Glomerular endothelial cell (primary cell): ENCODE data around the gene ZNF76. TPM values are rescaled to one million over a fixed set of nuclear protein-coding genes. Genes with fewer than 3 reads are reported as not detected.

Experiments
- DNase-seq: peaks from one replicate; pipeline ENCODE4 v3.0.0-alpha.2; 2011; ENCODE audit warnings: low read depth, low spot score; ENCODE audit errors: extremely low read depth
- total RNA-seq: library from RNA; depleted of rRNA; stranded (reverse); fragments of >200 nt; gene quantifications from 2 replicates; pipeline ENCODE4 v1.2.3, GENCODE V29; 2015

Gene ZNF76
- total RNA-seq = 19.2 and 20.8 TPM in 2 replicates

DNA sequence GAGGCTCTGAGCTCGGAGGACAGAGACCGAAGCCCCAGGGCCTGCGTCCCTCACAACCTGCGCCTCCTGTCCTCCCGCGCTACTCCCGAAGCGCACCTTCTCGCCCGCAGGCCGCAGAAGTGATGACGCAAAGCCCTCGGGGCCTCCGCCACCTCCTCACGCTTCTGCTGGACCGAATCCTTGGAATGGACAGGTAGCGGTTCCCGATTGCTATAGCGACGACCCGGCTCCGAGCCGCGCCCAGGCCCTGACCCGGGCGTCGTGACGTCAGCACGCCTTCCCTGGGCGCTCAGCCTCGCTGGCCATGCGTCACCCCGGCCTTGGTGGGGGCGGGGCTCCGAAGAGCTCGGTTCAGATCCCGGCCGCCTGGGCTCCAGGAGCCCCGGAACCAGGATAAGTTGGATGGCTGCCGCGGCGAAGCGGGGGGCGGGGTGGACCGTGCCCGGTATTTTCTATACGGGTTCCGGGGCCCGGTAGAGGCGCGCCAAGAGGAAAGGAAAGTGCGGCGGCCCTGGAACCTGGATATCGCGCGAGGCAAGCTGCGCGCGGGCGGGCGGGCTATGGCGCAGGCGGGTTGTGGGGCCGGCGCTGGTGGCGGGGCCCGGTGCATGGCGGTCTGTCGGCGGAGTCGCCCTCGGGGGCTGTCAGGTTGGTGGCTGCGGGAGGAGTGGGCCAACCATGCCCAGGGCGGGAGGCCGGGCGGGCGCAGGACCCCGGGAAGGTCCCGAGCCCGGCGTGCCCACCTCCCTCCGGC is at the start of gene ZNF76:
TSS of gene ZNF76 (plus strand) at position 542 of the 754 bp plus-strand sequence. CDS start 21,417 bp downstream, outside the sequence.
- DNase-seq = no peak

- DNase-seq = no peak
Observed at GRCh38 chr6:35213298-35213791, 46.2 kb upstream of the ZNF76 start.

GRCh38 chr6:35213824-35214756 is 45.4 kb upstream of the ZNF76 start, which contains the start of gene SCUBE3:
Gene SCUBE3 (plus strand): TSS chr6:35213956. CDS start chr6:35214419, 463 bp downstream.
- DNase-seq = no peak

DNA sequence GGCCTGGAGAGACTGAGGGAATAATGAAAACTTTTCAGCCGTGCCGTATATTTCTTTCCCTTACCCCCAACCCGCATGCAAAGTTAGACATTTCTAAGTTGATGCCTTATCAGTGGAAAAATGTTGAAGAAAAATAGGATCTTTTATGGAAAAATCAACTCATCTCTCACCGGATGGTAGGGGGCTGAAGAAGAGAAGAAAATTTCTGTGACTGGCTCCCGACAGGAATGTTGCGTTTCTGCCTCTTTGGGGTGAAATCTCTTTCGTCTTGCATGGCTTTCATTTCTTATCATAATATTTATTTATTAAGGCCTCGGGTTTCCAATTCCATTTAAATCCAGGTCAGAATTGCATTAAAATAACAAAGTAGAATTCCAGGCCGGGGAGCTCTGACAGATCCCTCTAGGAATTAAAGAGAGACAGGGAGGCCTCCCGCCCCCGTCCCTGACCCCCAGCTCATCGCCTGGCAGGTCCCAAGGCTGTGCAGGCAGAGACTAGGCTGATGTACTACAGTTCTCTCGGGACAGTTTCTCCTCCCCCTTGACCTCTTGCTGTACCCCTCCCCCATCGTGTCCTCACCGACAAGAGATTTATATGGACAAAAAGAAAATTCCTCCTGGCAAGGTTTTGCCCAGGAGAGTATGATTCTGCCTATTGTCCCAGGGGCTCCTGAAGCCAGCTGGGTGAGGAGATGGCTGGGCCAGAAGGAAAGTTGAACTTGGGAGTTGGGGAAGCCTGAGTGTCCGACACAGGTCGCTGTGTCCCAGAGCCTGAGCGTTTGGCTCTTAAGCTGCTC is 44.5 kb upstream of the ZNF76 start:
- no peak for DNase-seq

- DNase-seq = no peak
Observed at GRCh38 chr6:35215665-35216411, 43.7 kb upstream of the ZNF76 start.

DNA sequence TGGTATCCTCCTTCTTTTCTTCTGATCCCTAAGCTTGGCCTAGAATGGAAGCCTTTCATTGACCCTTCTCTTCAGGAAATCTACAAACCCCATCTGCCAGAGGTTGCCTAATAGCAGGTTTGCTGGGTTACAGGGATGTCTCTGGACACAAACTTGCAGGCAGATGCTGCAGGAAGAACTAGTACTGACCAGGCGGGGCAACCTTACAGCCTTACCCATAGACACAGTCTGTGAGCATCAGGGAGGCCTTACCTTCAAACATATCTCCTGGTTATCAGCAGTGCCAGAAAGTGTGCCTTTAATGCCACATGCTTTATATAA is 43.2 kb upstream of the ZNF76 start:
- no peak for DNase-seq

DNA sequence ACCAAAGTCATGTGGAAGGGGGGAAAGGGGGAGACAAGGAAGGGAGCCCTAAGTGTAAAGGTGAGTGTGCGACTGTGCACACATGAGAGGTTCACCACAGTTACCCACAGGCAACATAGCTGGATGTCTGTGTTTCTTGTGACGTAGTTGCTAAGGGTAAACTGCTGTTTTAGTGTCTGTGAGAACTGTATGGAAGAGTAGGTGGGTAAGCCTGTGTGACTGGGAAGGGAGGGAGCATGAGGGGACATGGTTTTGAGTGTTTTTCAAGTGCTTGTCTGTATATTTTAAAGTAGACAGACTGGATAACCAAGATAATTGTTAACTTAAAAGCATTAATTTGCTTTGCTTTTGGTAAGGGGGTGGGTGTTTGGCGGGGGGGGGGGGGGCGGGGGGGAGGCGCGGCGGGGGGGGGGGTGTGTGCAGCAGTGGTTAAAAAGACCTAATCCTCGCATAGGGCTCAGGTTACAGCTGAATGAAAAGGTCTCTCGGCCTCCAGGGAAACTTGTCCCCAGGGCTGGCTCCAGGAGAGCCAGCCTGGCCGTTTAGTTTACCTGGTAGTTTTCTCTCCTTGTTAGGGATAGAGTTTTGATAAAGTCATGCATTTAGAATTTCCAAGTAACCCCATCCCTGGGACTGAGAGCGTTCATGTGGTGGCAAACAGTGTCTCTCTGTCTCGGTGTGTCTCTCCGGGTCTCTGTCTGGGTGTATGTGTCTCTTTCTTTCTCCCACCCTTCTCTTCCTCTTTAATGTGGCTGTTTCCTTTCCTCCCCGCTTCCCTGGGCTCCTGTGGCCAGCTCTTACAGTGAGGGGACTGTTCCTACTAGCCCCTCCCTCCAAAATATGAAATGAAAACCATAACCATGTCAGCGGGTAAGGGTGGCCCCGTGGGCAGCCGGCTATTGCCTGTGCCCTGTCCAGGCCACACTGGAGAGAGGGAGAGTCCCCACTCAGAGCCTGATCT is 42.4 kb upstream of the ZNF76 start:
- no peak for DNase-seq

- no peak for DNase-seq
Observed at GRCh38 chr6:35218021-35218420, 41.5 kb upstream of the ZNF76 start.

DNA sequence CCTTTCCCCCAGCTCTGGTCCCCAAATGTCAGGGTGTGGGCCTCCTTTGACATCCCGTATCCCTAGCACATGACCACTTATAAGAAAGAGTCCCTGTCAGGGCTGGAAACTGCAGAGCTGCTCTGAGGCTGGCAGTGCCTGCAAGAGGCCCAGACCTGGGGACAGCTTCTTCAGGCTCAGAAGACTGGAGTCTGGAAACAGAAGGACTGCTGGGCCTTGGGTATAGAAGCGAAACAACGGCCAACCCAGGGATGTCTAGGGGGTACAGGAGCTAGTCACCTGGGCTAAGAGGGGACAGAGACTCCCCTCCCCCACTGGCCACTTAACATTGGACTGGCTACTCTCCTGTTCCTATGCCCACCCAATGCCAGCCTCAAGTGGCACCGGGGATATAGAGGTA is 41.1 kb upstream of the ZNF76 start:
- no peak for DNase-seq

- no peak for DNase-seq
Observed at GRCh38 chr6:35219683-35220326, 39.7 kb upstream of the ZNF76 start.

GRCh38 chr6:35220711-35221110 is 38.8 kb upstream of the ZNF76 start:
- DNase-seq = no peak

DNA sequence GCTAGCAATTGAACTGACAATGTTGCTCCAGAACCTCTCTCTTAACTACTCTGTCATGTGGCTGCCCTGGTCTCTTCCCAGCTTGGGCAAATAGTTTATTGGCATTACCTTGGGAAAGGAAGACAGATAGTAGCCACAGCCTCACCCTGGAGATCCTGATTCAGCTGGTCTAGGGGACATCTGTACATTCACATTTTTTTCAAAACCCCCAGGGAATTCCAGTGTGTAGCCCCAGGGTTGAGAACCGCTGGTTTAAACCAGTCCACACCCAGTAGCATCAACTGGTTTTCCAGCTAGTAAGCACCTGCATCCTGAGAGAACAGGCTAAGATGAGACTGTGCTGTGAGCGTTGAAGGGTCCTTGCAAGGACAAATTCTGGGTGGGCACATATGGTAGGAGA is 36.1 kb upstream of the ZNF76 start:
- no peak for DNase-seq

DNA sequence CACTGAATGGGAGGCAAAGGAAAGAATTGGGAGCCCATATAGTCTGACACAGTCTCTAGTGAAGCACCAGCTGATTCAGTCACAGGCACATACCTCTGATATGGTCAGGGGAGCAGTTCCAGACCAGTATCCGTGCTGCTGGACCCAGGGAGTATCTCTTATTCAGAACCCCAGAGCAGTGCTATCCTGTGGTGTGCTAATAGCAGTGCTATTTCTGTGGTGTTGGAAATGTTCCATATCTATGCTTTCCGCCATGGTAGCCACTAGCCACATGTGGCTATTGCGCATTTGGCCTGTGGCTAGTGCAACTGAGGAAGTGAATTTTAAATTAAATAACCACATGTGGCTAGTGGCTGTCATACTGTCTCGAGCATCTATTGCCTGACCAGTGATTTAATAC is 34.8 kb upstream of the ZNF76 start:
- no peak for DNase-seq

DNA sequence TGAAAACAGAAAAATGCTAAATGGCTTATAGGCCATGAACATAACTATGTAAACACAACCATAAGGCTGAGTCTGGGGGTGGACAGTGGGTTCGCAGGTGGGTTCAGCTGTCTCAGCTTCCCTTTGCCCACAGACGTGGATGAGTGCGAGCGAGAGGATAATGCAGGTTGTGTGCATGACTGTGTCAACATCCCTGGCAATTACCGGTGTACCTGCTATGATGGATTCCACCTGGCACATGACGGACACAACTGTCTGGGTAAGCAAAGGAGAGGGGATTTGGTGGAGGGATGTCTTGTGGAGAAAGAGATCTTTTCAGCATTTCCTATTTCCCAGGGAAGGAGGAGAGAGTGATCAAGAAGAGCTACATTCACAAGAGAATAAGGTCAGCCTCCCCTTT is 31.1 kb upstream of the ZNF76 start:
- no peak for DNase-seq

DNA sequence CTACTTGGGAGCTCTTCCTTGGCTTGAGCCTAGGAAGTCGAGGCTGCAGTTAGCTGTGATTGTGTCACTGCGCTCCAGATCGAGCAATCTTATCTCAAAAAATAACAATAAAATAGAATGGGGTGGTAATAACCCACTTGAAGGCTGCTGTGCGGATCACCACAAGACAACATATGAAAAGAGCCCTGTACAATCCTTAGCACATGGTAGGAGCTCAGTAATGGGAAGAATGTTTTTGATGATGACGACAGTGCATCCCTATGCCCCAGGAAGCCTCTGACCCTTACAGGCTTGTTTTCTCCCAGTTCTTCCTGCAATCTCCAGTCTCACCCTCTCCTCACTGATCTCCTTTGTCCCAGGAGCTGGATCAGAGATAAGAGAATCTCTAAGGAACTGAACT is 30.2 kb upstream of the ZNF76 start:
- no peak for DNase-seq

DNA sequence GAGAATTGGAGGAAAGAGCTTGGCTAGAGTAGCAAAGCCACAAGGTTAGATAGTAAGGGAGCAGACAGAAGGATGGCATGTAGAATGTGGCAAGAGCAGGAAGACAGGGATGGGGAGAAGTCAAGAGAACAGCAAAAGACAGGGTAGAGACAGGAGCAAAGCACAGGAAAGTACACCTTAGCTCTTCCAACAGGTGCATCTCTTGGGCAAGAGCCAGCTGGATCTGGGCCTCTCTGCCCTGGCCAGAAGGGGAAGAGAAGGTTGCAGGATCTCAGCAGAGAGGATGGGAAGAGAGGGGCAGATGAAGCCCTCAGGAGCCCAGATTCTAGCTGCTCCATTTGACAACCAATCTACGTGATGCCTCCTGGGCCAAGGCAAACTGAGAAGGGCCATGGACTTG is 29.0 kb upstream of the ZNF76 start:
- no peak for DNase-seq

GRCh38 chr6:35230950-35231349 is 28.6 kb upstream of the ZNF76 start:
- no peak for DNase-seq

GRCh38 chr6:35231563-35231962 is 28.0 kb upstream of the ZNF76 start:
- no peak for DNase-seq

- no peak for DNase-seq
Observed at GRCh38 chr6:35234901-35235300, 24.6 kb upstream of the ZNF76 start.
